ENCODE results near the gene GRM1. TPM values are rescaled to one million over a fixed set of nuclear protein-coding genes. Genes with fewer than 3 reads are reported as not detected.

Gene GRM1
- total and polyA plus RNA-seq, 2 experiments from 2014 or later = 0.29 to 0.63 TPM

GRCh38 chr6:146363838-146364607 lies 335.2 kb downstream of the GRM1 start (continued):
- TF ChIP-seq, protein P1, sequence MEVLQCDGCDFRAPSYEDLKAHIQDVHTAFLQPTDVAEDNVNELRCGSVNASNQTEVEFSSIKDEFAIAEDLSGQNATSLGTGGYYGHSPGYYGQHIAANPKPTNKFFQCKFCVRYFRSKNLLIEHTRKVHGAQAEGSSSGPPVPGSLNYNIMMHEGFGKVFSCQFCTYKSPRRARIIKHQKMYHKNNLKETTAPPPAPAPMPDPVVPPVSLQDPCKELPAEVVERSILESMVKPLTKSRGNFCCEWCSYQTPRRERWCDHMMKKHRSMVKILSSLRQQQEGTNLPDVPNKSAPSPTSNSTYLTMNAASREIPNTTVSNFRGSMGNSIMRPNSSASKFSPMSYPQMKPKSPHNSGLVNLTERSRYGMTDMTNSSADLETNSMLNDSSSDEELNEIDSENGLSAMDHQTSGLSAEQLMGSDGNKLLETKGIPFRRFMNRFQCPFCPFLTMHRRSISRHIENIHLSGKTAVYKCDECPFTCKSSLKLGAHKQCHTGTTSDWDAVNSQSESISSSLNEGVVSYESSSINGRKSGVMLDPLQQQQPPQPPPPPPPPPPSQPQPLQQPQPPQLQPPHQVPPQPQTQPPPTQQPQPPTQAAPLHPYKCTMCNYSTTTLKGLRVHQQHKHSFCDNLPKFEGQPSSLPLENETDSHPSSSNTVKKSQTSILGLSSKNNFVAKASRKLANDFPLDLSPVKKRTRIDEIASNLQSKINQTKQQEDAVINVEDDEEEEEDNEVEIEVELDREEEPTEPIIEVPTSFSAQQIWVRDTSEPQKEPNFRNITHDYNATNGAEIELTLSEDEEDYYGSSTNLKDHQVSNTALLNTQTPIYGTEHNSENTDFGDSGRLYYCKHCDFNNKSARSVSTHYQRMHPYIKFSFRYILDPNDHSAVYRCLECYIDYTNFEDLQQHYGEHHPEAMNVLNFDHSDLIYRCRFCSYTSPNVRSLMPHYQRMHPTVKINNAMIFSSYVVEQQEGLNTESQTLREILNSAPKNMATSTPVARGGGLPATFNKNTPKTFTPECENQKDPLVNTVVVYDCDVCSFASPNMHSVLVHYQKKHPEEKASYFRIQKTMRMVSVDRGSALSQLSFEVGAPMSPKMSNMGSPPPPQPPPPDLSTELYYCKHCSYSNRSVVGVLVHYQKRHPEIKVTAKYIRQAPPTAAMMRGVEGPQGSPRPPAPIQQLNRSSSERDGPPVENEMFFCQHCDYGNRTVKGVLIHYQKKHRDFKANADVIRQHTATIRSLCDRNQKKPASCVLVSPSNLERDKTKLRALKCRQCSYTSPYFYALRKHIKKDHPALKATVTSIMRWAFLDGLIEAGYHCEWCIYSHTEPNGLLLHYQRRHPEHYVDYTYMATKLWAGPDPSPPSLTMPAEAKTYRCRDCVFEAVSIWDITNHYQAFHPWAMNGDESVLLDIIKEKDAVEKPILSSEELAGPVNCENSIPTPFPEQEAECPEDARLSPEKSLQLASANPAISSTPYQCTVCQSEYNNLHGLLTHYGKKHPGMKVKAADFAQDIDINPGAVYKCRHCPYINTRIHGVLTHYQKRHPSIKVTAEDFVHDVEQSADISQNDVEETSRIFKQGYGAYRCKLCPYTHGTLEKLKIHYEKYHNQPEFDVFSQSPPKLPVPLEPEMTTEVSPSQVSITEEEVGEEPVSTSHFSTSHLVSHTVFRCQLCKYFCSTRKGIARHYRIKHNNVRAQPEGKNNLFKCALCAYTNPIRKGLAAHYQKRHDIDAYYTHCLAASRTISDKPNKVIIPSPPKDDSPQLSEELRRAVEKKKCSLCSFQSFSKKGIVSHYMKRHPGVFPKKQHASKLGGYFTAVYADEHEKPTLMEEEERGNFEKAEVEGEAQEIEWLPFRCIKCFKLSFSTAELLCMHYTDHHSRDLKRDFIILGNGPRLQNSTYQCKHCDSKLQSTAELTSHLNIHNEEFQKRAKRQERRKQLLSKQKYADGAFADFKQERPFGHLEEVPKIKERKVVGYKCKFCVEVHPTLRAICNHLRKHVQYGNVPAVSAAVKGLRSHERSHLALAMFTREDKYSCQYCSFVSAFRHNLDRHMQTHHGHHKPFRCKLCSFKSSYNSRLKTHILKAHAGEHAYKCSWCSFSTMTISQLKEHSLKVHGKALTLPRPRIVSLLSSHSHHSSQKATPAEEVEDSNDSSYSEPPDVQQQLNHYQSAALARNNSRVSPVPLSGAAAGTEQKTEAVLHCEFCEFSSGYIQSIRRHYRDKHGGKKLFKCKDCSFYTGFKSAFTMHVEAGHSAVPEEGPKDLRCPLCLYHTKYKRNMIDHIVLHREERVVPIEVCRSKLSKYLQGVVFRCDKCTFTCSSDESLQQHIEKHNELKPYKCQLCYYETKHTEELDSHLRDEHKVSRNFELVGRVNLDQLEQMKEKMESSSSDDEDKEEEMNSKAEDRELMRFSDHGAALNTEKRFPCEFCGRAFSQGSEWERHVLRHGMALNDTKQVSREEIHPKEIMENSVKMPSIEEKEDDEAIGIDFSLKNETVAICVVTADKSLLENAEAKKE (CRISPR knock-in tag; IDR thresholded peaks at IDR 0.05) = no peak
- TF ChIP-seq REST (IDR thresholded peaks at IDR 0.05; ENCODE audit: unreplicated experiment) = no peak
- TF ChIP-seq STAT1 (IDR thresholded peaks at IDR 0.05; ENCODE audit: unreplicated experiment) = no peak
- no peak for TF ChIP-seq POLR2AphosphoS5 (IDR thresholded peaks at IDR 0.05; ENCODE audit: low read depth)
